ENCODE results near the gene ENO3. TPM values are rescaled to one million over a fixed set of nuclear protein-coding genes. Genes with fewer than 3 reads are reported as not detected.

Gene ENO3
- total and polyA plus RNA-seq, 4 donors, result 4.9 to 17.1 (median 7.7) TPM

DNA sequence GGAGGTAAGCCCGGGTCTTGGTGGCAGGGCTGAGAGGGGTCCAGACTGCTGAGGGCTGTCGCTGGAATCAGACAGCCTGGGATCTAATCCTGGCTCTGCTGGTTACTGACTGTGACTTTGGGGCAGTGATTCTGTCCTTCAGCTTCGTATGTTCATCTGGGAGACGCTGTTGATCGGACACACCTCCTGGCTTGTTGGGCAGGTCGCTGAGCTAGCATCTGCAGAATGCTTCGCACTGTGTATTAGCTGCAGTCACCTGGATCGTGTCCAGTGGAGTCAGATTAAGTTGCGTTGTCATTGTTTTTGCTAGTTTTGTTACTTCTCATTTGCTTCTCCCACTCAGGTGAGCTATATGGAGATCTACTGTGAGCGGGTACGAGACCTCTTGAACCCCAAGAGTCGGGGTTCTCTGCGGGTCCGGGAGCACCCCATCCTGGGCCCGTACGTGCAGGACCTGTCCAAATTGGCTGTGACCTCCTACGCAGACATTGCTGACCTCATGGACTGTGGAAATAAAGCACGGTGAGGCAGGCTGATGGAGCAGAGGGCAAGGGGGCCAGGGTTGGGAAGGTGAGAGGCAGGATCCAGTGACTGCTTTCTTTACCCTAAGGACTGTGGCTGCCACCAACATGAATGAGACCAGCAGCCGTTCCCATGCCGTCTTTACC, 51.3 kb downstream of the ENO3 start:
- Histone ChIP-seq H3K4me1 (ENCODE audit: control insufficient read depth, insufficient read depth, low read length) (peaks cover 23% of the 10 kb centered on the region), H3K36me3 (ENCODE audit: control insufficient read depth, insufficient read depth, low read length) (peaks cover 76% of the 10 kb centered on the region), H3K9me3 (ENCODE audit: control insufficient read depth, insufficient read depth, low read length) (no peaks in the 10 kb centered on the region), H3K4me3 (ENCODE audit: low read depth, low read length) (no peak overlapping the region), H3K27me3 (ENCODE audit: control insufficient read depth, insufficient read depth, low read length) (no peaks in the 10 kb centered on the region), H3K27ac (ENCODE audit: low read depth, low read length) (no peak overlapping the region)
- DNase-seq (ENCODE audit: low read depth in 4 of 6, low spot score in 6 of 6), result no peak
- 93% methylated on average over 20 of the region's 20 CpGs for WGBS (ENCODE audit: insufficient coverage)

DNA sequence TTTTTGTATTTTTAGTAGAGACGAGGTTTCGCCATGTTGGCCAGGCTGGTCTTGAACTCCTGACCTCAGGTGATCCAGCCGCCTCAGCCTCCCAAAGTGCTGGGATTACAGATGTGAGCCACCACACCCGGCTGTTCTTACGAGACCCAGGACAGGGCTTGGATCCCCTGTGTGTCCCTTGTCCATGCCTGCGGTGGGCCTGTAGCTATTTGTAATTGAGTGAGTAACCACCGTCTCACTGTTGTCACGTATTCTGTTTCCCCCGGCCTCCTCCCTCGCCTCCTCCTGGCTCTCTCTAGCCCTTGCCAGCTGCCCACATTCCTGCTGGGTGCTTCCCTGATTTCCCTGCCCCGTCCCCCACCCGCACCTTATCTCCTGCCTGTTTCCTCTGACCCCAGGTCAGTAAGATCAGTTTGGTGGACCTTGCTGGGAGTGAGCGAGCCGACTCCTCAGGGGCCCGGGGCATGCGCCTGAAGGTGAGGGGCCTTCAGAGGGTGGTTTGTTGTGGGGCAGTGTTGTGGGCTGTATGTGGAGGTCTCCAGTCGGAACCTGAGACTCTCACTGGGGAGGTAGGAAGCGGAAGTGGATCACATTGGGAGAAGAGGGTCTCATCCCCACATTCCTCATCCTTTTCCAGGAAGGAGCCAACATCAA, 52.4 kb downstream of the ENO3 start:
- Histone ChIP-seq H3K27ac (ENCODE audit: low read depth, low read length) (no peak overlapping the region), H3K27me3 (ENCODE audit: control insufficient read depth, insufficient read depth, low read length) (no peaks in the 10 kb centered on the region), H3K4me1 (ENCODE audit: control insufficient read depth, insufficient read depth, low read length) (peaks cover 21% of the 10 kb centered on the region), H3K36me3 (ENCODE audit: control insufficient read depth, insufficient read depth, low read length) (peaks cover 87% of the 10 kb centered on the region), H3K9me3 (ENCODE audit: control insufficient read depth, insufficient read depth, low read length) (no peaks in the 10 kb centered on the region), H3K4me3 (ENCODE audit: low read depth, low read length) (no peak overlapping the region)
- WGBS (ENCODE audit: insufficient coverage), result 97% methylated on average over 13 of the region's 18 CpGs
- no peak for DNase-seq (ENCODE audit: low read depth in 4 of 6, low spot score in 6 of 6)

Small RNAs within 50 kb of the gene (small RNA-seq; reads per million reads assigned to genes)
- 0.08 reads per million for gene MIR6864 (ENCODE audit: low replicate concordance)
- not detected for gene MIR6865 (ENCODE audit: low replicate concordance)

Other genes starting within 250 kb of the ENO3 start
- gene PELP1, start 247.0 kb upstream of the ENO3 start, total RNA-seq, result 10 to 100 TPM; 20.5 to 22.4 TPM
- 10 to 100 TPM; 60.7 to 70.8 TPM for gene PELP1, start 247.0 kb upstream of the ENO3 start, polyA plus RNA-seq (ENCODE audit: insufficient read length in 2 of 2)
- gene ARRB2, start 240.5 kb upstream of the ENO3 start, total RNA-seq, result 10 to 100 TPM; 21.2 to 33.9 TPM
- gene ARRB2, start 240.5 kb upstream of the ENO3 start, polyA plus RNA-seq (ENCODE audit: insufficient read length in 2 of 2), result 100 to 1,000 TPM in 1 of 2 donors, 10 to 100 TPM in 1; 99.0 to 105 TPM
- gene MED11, start 219.7 kb upstream of the ENO3 start, total RNA-seq, result 10 to 100 TPM in 1 of 2 donors, 1 to 10 TPM in 1; 9.5 to 32.1 TPM
- 10 to 100 TPM; 27.3 to 27.4 TPM for gene MED11, start 219.7 kb upstream of the ENO3 start, polyA plus RNA-seq (ENCODE audit: insufficient read length in 2 of 2)
- gene ZMYND15, start 211.3 kb upstream of the ENO3 start, total RNA-seq, result 1 to 10 TPM in 1 of 2 donors, under 1 TPM in 1; 0.89 to 2.0 TPM
- 1 to 10 TPM; 1.4 to 2.5 TPM for gene ZMYND15, start 211.3 kb upstream of the ENO3 start, polyA plus RNA-seq (ENCODE audit: insufficient read length in 2 of 2)
- gene CXCL16, start 211.2 kb upstream of the ENO3 start, total RNA-seq, result 1 to 10 TPM; 7.5 to 8.0 TPM
- 10 to 100 TPM; 18.4 to 18.8 TPM for gene CXCL16, start 211.2 kb upstream of the ENO3 start, polyA plus RNA-seq (ENCODE audit: insufficient read length in 2 of 2)
- not detected for gene TM4SF5, start 179.2 kb upstream of the ENO3 start, total RNA-seq
- gene TM4SF5, start 179.2 kb upstream of the ENO3 start, polyA plus RNA-seq (ENCODE audit: insufficient read length in 2 of 2), result not detected
- 1 to 10 TPM in 1 of 2 donors, under 1 TPM in 1; 0.99 to 2.0 TPM for gene VMO1, start 164.8 kb upstream of the ENO3 start, total RNA-seq
- gene VMO1, start 164.8 kb upstream of the ENO3 start, polyA plus RNA-seq (ENCODE audit: insufficient read length in 2 of 2), result 1 to 10 TPM; 2.0 to 2.7 TPM
- gene GLTPD2, start 162.2 kb upstream of the ENO3 start, total RNA-seq, result not detected
- gene GLTPD2, start 162.2 kb upstream of the ENO3 start, polyA plus RNA-seq (ENCODE audit: insufficient read length in 2 of 2), result 1 to 10 TPM; 3.5 to 5.2 TPM
- 100 to 1,000 TPM in 1 of 2 donors, 10 to 100 TPM in 1; 94.1 to 146 TPM for gene PSMB6, start 155.0 kb upstream of the ENO3 start, total RNA-seq
- gene PSMB6, start 155.0 kb upstream of the ENO3 start, polyA plus RNA-seq (ENCODE audit: insufficient read length in 2 of 2), result 100 to 1,000 TPM; 143 to 147 TPM
- gene PLD2, start 144.0 kb upstream of the ENO3 start, total RNA-seq, result 10 to 100 TPM; 14.2 to 42.8 TPM
- gene PLD2, start 144.0 kb upstream of the ENO3 start, polyA plus RNA-seq (ENCODE audit: insufficient read length in 2 of 2), result 10 to 100 TPM; 29.8 to 46.9 TPM
- 10 to 100 TPM; 33.5 to 35.0 TPM for gene MINK1, start 117.8 kb upstream of the ENO3 start, total RNA-seq
- gene MINK1, start 117.8 kb upstream of the ENO3 start, polyA plus RNA-seq (ENCODE audit: insufficient read length in 2 of 2), result 10 to 100 TPM; 67.2 to 86.2 TPM
- gene C17orf107, start 51.6 kb upstream of the ENO3 start, total RNA-seq, result 1 to 10 TPM; 1.9 to 4.7 TPM
- 1 to 10 TPM; 2.8 to 3.7 TPM for gene C17orf107, start 51.6 kb upstream of the ENO3 start, polyA plus RNA-seq (ENCODE audit: insufficient read length in 2 of 2)
- gene CHRNE, start 48.0 kb upstream of the ENO3 start, total RNA-seq, result under 1 TPM; 0.69 to 0.99 TPM
- gene CHRNE, start 48.0 kb upstream of the ENO3 start, polyA plus RNA-seq (ENCODE audit: insufficient read length in 2 of 2), result 1 to 10 TPM; 1.1 to 1.9 TPM
- gene GP1BA, start 18.8 kb upstream of the ENO3 start, total RNA-seq, result under 1 TPM in 1 of 2 donors, not detected in 1; 0.06 TPM
- 1 to 10 TPM in 1 of 2 donors, under 1 TPM in 1; 0.57 to 1.6 TPM for gene GP1BA, start 18.8 kb upstream of the ENO3 start, polyA plus RNA-seq (ENCODE audit: insufficient read length in 2 of 2)
- gene SLC25A11, start 11.1 kb upstream of the ENO3 start, total RNA-seq, result 10 to 100 TPM; 57.2 to 63.0 TPM
- gene SLC25A11, start 11.1 kb upstream of the ENO3 start, polyA plus RNA-seq (ENCODE audit: insufficient read length in 2 of 2), result 10 to 100 TPM; 84.0 to 95.2 TPM
- gene RNF167, start 10.9 kb upstream of the ENO3 start, total RNA-seq, result 10 to 100 TPM; 23.5 to 72.5 TPM
- 100 to 1,000 TPM; 113 to 133 TPM for gene RNF167, start 10.9 kb upstream of the ENO3 start, polyA plus RNA-seq (ENCODE audit: insufficient read length in 2 of 2)
- 100 to 1,000 TPM in 1 of 2 donors, 10 to 100 TPM in 1; 95.4 to 191 TPM for gene PFN1, start 2.6 kb upstream of the ENO3 start, total RNA-seq
- 100 to 1,000 TPM; 296 to 299 TPM for gene PFN1, start 2.6 kb upstream of the ENO3 start, polyA plus RNA-seq (ENCODE audit: insufficient read length in 2 of 2)
- 10 to 100 TPM; 36.8 to 85.2 TPM for gene SPAG7, start 16.7 kb downstream of the ENO3 start, total RNA-seq
- gene SPAG7, start 16.7 kb downstream of the ENO3 start, polyA plus RNA-seq (ENCODE audit: insufficient read length in 2 of 2), result 10 to 100 TPM; 94.7 to 96.6 TPM
- gene CAMTA2, start 36.6 kb downstream of the ENO3 start, total RNA-seq, result 10 to 100 TPM; 12.6 to 20.3 TPM
- 10 to 100 TPM; 84.3 to 96.1 TPM for gene CAMTA2, start 36.6 kb downstream of the ENO3 start, polyA plus RNA-seq (ENCODE audit: insufficient read length in 2 of 2)
- 1 to 10 TPM in 1 of 2 donors, under 1 TPM in 1; 0.50 to 2.0 TPM for gene INCA1, start 46.4 kb downstream of the ENO3 start, total RNA-seq
- gene INCA1, start 46.4 kb downstream of the ENO3 start, polyA plus RNA-seq (ENCODE audit: insufficient read length in 2 of 2), result 1 to 10 TPM; 7.1 to 7.9 TPM
- gene KIF1C, start 46.8 kb downstream of the ENO3 start, total RNA-seq, result 10 to 100 TPM; 24.4 to 52.3 TPM
- gene KIF1C, start 46.8 kb downstream of the ENO3 start, polyA plus RNA-seq (ENCODE audit: insufficient read length in 2 of 2), result 10 to 100 TPM; 41.7 to 56.0 TPM
- gene SLC52A1, start 84.3 kb downstream of the ENO3 start, total RNA-seq, result not detected
- under 1 TPM; 0.19 to 0.38 TPM for gene SLC52A1, start 84.3 kb downstream of the ENO3 start, polyA plus RNA-seq (ENCODE audit: insufficient read length in 2 of 2)
- gene ZFP3, start 127.3 kb downstream of the ENO3 start, total RNA-seq, result 1 to 10 TPM; 8.9 to 9.7 TPM
- 10 to 100 TPM; 13.2 to 16.1 TPM for gene ZFP3, start 127.3 kb downstream of the ENO3 start, polyA plus RNA-seq (ENCODE audit: insufficient read length in 2 of 2)
- 10 to 100 TPM in 1 of 2 donors, 1 to 10 TPM in 1; 8.7 to 16.5 TPM for gene ZNF232, start 160.8 kb downstream of the ENO3 start, total RNA-seq
- 10 to 100 TPM; 12.6 to 29.5 TPM for gene ZNF232, start 160.8 kb downstream of the ENO3 start, polyA plus RNA-seq (ENCODE audit: insufficient read length in 2 of 2)
- gene USP6, start 164.9 kb downstream of the ENO3 start, total RNA-seq, result under 1 TPM; 0.10 to 0.66 TPM
- 1 to 10 TPM; 3.2 to 9.8 TPM for gene USP6, start 164.9 kb downstream of the ENO3 start, polyA plus RNA-seq (ENCODE audit: insufficient read length in 2 of 2)
- 10 to 100 TPM; 17.9 to 25.9 TPM for gene ZNF594, start 240.7 kb downstream of the ENO3 start, total RNA-seq
- 10 to 100 TPM; 12.4 to 15.0 TPM for gene ZNF594, start 240.7 kb downstream of the ENO3 start, polyA plus RNA-seq (ENCODE audit: insufficient read length in 2 of 2)

All from spinal cord (tissue), 10 donors.